Activated CD4-positive, alpha-beta T cell treated with anti-CD3 and anti-CD28 coated beads for 48 hours (primary cell): ENCODE data around the gene SLC35A4.

ENCODE experiments used
- DNase-seq: peaks from one replicate; pipeline ENCODE4 v3.0.0-alpha.2; 2020

The SLC35A4 gene, protein sequence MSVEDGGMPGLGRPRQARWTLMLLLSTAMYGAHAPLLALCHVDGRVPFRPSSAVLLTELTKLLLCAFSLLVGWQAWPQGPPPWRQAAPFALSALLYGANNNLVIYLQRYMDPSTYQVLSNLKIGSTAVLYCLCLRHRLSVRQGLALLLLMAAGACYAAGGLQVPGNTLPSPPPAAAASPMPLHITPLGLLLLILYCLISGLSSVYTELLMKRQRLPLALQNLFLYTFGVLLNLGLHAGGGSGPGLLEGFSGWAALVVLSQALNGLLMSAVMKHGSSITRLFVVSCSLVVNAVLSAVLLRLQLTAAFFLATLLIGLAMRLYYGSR

DNA sequence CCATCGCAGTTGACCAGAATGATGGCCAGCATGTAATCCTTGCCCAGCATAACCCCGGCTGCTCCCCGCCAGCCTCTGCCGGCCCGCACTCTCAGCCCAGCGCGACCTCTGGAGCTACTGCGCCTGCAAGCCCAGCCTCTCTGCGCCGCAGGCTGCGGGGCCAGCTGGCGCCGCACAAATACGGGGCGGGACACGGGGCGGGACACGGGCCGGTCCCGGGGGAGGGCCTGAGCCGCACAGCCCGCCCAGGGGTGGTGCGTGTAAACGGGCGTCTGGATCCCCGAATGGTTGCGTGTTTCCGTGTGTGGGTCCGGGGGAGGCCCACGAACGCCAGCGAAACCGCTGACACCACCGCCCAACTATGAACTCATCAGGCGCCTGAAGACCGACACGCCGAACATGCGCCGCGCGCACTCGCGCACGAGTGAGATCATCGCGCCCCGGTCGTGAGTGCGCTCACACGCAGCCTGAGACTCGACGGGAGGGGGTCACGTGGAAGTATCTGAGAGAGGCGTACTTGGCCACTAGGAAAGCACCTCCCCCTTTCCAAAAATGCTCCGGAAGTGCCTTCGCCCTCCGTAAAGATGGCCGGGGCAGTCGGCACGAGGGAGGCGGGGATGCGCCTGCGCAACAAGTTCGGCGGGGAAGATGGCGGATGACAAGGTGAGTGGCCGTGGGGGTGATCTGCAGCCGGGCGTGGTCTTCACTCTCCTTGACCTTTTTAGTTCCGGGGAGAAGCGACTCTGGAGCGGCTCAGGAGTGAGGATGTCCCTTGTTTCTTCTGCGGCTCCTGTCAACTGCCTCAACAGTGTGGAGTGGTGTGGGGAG is at the start of gene SLC35A4, which contains the start of gene APBB3:
Gene SLC35A4 (plus strand): TSS at position 633 of the 828 bp plus-strand sequence. CDS start 2,342 bp downstream, outside the sequence.
Gene APBB3 (minus strand): TSS at position 403 of the 828 bp plus-strand sequence. CDS start 353 bp downstream, at position 50.
- DNase-seq: peak; percentile 97

DNA sequence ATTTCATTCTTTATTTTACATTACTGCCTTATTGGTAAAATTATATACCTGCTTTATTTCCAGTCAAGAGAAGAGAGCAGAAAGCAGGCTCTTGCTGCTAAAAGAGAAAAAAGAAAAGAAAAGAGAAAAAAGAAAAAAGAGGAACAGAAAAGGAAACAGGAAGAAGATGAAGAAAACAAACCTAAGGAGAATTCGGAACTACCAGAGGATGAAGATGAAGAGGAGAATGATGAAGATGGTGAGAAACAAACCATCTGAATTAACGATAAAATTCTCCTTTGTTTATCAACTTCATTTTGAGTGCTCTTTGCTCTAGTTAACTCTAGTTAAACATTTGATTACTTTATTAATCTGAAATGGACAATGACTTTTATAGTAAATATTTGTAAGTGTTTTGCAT is 40.6 kb upstream of the SLC35A4 start:
- DNase-seq: no peak

DNA sequence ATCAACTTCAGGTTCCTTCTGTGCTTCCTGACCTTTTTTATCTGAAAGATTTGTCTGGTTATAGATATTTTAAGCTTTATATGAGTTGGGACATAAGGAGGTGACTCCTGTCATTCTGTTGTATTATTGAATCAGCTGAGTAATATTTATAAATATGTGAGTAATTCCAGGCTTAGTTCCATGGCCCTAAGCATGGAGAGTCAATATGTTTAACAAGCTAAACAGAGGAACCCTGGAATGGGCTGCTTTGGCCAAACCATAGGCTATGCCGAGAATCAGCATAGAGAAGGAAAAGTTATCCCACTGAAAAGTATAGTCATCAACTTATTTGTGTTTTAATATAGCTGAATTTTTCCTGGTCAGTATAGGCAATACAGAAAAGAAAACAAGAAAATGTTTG is 24.4 kb upstream of the SLC35A4 start:
- no peak for DNase-seq

DNA sequence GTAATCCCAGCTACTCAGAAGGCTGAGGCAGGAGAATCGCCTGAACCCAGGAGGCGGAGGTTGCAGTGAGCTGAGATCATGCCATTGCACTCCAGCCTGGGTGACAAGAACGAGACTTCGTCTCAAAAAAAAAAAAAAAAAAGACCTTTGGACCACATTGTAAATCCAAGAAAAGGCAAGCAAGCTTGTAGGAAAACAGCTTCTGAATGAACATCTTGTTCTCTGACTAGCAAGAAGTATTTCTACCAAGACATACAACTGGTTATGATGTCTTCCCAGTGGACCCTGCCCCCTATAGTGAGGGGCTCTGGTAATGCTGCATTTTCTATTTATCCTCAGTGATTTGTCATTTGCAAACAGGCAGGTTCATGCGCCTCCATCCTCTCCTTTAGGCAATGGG is 21.7 kb upstream of the SLC35A4 start:
- DNase-seq: no peak

DNA sequence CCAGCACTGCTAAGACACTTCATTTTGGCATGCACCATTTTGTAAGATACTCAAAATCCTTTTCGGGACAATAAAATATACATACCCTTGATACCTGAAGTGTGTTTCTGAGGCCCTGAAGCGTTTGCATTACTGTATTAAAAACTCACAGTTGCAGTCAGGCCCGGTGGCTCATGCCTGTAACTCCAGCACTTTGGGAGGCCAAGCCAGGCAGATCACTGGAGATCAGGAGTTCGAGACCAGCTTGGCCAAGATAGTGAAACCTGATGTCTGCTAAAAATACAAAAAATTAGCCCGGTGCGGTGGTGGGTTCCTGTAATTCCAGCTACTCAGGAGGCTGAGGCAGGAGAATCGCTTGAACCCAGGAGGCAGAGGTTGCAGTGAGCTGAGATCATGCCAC is 19.6 kb upstream of the SLC35A4 start:
- DNase-seq: no peak

DNA sequence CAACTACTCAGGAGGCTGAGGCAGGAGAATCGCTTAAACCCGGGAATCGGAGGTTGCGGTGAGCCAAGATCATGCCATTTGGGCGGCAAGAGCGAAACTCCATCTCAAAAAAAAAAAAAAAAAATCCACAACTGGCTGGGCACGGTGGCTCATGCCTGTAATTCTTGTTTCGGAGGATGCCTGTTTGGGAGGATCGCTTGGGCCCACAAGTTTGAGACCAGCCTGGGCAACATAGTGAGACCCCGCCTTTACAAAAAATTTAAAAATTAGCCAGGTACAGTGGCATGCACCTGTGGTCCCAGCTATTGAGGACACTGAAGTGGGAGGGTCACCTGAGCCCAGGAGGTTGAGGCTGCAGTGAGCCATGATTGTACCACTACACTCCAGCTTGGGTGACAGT is 19.0 kb upstream of the SLC35A4 start:
- no peak for DNase-seq

DNA sequence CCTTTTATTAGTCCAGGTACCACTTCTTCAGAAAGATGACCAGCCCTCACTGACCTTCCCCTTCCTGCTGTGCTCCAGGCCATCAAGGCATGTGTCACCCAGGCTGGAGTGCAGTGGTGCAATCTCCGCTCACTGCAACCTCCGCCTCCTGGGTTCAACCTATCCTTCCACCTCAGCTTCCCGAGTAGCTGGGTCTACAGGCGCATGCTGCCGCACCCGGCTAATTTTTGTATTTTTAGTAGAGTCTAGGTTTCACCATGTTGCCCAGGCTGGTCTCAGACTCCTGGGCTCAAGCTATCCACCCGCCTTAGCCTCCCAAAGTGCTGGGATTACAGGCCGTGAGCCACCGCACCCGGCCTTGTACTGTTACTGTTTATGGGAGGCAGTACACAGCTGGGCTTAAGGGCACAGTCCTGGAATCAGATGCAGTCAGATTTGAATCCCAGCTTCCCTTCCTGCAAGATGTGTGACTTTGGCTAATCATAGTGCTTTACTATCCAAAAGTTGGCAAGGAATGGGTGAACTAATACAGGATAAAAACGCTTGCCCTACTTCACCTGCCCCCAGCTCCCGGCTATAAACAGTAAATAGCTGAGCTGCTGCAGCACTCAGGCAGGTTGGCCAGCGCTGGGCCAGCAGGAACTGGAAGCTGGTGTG is 17.6 kb upstream of the SLC35A4 start:
- DNase-seq: no peak

DNA sequence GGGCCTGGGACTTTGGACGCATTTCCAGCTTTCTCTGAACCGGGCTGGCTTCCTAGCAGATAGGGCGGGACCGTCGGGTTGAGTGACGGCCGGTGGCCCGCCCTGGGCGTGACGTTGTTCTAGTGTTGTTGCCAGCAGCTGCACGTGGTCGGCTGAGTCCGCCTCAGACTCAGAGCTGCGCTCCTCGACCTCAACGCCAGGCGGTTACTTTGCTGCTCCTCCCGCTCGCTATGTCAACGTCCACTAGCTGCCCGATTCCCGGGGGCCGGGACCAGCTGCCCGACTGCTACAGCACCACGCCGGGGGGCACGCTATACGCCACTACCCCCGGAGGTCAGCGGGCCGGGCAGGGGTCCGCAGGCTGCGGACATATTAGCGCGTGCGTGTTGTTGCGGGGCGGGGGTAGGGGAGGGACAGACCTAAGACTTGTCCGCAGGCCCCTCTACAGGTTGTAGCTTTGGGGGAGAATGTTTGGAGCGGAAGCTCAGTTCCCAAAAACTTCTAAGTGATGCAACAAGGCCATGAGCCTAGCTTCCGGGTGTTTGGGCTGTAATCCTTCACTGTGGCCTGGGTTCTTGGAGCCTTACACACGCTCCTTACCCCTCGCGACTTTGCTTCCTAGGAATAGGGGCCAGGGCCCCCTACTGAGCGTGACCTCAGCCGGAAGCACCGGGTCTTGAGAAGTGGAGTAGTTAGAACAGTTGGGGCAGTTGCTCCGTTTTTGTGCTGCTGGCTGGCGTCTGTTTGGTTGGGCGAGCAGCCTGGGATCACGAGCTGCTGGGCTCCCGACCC is 16.9 kb upstream of the SLC35A4 start, which contains the start of gene EIF4EBP3:
Gene EIF4EBP3 (plus strand): TSS at position 155 of the 792 bp plus-strand sequence. CDS start 76 bp downstream, at position 231.
- peak; percentile 91 for DNase-seq

DNA sequence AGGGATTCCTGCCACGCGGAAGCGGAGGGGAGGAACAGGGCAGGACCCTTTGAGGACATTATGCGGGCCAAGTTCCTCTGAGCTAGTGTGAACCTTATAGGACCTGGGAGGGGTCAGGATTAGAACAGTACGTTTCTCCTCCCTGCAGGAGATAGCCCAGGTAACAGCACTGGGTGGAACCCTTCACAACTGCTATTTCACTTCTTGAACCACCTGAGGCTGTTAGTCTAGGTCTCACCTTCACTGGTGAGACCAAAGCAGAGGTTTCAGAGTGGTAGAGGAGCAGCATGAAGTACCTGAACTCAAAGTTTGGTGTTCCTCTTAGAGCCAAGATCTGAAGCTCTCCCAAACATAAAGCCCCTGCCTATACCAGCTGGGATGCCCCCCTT is 16.3 kb upstream of the SLC35A4 start:
- DNase-seq: no peak

DNA sequence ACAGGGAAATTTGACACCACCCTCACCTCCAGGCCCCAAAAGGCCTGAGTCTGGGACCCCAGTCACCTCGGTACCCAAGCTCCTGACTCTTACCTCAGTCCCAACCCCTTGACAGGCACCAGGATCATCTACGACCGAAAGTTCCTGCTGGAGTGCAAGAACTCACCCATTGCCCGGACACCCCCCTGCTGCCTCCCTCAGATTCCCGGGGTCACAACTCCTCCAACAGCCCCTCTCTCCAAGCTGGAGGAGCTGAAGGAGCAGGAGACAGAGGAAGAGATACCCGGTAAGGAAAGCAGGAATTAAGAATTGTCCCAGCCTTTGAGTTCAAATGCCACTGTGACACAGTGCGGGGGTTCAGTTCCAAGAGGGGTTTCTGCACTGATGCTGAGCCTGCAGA is 15.8 kb upstream of the SLC35A4 start:
- no peak for DNase-seq

DNA sequence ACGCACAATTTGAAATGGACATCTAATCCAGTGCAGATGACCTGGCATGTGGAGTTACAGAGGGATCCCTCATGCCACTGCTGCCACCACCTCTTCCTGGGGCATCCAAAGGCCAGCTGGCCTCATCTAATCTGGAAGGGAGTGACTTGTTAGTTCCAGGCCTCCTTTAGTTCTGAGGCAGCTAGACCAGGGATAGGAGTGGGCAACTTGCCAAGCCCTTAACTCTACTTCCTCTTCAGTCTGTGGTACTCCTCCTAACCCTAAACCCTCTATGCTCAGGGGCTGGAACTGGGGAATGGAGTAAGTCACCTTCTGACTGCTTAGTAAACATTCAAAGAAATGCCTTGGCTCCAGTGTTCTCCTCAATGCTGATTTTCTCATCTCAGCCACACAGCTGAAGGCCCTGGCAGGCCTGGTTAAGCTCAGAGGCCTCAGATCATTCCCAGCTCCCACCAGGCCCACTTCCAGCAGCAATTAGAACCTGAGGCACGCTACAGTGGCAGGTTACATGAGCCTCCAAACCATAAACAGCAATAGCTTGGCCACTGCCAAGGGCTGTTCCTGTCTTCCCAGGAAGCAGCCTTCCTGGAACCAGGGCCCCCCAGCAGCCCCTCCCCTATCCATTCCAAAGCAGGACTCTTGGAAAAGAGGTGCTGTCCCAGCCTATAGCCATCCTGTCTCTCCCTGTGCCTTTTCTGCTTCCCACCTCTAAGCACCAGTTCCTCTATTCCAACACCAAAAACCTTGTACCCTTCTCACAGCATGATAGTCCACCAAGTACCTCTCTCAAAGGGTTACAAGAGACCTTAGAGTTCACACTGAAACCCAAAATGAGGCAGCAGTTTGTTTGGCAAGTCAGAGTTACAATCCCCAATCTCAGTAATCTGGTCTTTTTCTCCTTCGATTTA is 15.1 kb upstream of the SLC35A4 start:
- no peak for DNase-seq

DNA sequence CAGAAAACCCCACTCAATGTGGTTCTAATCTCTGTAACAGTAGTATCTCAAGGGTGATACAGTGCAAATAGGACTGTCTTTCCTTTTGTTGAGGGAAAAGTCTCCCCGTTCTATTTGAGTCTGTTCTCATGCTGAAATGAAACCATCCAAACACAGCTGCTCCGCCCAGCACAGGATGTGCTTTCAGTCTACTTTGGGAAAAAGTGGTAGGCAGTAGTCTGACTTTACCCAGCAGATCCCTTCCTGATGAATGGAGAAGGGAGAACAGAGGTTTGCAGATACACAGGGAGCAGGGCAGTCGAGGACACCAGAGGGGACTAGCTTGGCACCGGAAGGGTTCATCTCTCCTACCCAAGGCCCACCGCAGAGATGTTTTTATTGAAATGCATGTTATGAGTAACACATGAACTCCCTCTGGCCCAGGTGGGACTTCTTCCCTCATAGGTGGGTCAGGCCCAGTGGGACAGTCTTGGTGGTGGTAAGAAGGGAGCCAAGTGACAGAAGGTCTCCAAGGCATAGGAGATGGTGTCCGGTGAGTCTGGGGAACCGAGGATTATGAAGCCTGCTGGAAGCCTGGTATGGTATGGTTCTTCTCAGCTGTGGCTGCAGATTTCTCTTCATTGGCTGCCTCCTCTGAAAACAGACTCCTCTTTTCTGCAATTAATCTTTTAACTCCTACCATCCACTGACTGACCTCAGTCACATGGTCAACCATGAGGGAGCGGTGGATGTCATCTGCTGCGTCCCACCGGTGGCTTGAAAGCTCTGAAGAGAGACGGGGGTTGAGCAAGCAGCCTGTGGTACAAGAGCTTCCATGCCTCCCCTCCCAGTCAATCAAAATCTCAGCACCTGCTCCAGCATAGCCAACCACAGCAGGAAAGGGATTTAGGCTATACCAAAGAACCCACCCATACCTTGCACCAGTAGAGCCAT is 14.2 kb upstream of the SLC35A4 start:
- no peak for DNase-seq

DNA sequence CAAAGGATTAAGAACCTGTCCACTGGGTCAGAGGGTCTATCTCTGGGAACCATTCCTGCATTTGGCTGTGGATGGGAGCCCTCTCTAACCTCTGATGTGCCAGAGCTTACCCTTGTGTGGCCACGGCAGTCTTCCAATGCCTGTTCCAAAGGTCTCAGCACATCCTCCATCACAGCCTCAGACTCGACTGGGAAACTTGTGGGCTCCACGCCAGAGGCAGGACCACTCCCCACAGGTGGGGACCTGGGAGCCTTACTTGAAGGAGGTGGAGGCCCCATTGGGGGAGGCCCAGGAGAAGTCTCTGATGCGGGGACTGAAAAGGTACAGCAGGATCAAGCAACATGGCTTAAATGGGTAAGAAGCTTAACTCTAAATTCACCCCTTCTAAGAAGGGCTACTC is 12.8 kb upstream of the SLC35A4 start:
- no peak for DNase-seq

DNA sequence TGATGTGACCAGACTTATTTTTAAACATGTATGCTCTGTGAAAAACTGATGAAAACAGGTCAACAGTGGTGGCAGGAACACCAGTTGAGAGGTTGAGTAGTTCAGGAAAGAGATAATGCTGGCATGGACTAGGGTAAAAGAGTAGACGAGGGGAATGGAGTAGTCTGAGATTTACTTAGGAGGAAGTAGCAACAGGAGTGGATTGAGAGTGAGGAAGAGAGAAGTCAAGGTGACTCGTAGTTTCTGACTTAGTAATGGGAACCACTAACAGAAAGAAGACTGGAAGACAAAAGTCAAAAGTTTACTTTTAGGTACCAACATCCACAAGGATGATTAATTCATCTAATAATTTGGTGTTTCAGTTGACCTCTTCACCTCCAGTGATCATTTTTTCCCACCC is 11.0 kb upstream of the SLC35A4 start:
- DNase-seq: no peak

DNA sequence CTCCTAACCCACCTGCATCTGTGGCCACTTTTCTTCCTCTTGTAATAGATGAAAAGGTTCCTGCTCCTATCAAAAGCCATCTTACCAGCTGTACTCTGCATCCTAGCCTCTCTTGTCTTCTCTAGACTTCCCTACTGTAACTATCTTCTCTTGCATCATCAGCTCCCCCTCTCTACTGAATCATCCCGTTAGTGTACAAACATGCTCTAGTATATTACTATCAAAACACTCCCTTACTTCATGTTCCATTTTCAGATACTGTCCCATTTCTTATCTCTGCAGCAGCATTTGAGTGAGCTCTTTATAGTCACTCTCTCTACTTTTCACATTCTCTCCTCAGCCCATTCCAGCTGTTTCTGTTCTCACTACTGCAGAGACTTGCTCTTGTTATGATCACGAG is 10.2 kb upstream of the SLC35A4 start:
- no peak for DNase-seq

DNA sequence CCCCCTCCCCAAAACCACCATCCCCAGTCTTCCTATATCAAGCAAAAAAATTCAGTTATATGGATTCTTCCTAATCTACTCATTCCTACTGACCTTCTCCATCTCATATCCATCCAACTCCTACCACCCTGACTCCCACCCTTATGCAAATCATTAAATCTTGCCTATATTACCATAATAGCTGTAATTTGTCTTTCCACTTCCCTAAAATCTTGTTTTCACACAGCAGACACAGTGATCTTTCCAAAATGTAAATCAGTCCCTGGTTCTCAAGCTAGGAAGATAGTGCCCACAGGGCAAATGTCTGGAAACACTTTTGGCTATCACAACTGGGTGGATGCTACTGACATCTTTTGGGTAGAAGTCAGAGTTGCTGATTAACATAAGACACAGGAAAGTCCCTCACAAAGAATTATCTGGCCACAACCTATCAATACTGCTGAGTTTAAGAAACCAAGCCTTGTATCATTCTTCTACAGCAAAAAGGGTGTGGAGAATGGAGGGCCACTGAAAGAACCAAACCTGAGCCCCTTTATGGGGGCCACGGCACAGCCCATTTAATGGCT is 8.8 kb upstream of the SLC35A4 start:
- DNase-seq: no peak

DNA sequence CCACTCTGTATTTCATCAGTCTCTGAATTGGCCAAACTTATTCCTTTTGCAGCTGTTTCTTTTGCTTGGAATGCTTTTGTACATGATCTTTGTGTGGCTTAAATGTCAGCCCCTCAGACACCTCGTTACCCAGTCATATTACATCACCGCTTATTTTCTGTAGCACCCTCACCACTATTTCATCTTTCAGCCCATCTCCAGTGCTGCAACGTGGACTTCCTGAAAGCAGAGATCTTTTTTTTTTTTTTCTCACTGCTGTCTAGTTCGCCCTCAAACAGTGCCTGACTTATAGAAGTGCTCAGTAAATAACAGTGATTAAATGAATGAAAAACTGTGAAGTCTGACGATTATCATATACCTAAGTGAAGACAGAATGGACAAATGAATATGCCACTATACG is 8.2 kb upstream of the SLC35A4 start:
- no peak for DNase-seq

DNA sequence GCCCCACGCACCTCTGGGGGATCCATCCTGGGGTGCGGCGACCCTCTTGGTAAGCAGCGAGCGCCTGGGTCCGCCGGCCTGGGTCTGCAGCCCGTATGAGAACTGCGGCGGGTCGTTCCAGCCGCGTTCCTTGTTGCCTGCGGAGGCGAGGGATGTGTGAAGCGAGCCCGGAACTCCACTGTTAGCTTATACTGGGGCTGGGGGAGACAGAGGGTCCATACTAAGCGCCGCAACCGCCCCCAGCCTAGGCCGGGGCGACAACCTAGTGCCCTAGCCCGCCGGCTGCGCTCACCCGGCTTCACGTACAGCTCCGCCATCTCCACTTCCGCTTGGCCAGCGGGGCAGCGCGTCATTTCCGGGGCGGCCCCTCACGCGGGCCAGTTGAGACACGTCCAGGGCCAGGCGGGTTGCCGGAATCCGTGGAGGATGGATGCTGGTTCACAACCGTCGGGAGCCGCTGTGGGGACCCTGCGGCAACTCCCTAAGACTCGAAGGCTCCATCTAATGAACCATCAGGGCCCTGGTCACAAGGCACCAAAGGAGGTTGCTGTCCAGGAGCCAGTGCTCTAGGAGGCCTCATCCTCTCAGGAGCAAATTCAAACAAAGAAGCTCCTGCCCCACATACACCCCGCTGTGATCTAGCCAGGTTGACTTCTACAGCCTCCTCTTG is 7.4 kb upstream of the SLC35A4 start, which contains the start of gene SRA1:
Gene SRA1 (minus strand): TSS at position 338 of the 670 bp plus-strand sequence. CDS start 21 bp downstream, at position 317.
- DNase-seq: peak; percentile 90

DNA sequence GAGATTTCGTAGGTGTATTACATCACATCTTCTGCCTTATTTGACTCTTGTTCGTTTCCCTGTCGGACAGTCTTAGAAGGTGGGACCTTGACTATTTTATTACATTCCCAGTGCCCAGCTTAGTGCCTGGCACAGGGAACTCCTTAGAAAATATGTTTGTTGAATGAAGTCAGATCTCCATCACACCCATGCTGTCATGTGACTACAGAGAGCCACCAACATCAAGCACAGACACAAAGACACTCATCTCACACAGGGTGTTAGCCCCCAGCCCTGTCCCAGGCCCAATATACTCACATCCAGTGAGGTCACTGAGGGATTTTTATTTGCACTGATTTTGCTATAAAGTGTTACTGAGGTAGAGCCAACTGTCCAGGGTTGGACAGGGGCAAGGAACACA is 6.7 kb upstream of the SLC35A4 start:
- DNase-seq: no peak
